Stimulated activated effector memory CD8-positive, alpha-beta T cell treated with anti-CD3 and anti-CD28 coated beads, Interleukin-12 subunit alpha, Interleukin-12 subunit beta, amount 100 ng/mL, for 72 hours (primary cell): ENCODE data around the gene TYW1.
"Not testable (repeated sequence)": the region's sequence is repeated elsewhere in the genome, so short reads cannot be mapped to it uniquely, and the experiment has no call there.

Experiments used
- ATAC-seq: fragments of 150-1000 bp; cut with Tn5 transposase; 2 replicates; pipeline ENCODE4 v1.10.0; 2021
- DNase-seq, 2 donors: peaks; one replicate each; pipeline ENCODE4 v3.0.0; 2021 to 2022; ENCODE audit warnings: low spot score in 2 of 2
- H3K27ac Mint-ChIP-seq: one replicate; pipeline ENCODE4 v1.8.0; 2022; ENCODE audit warnings: mild to moderate bottlenecking, mixed read lengths
- H3K36me3 Mint-ChIP-seq: one replicate; pipeline ENCODE4 v1.8.0; 2022; ENCODE audit warnings: mild to moderate bottlenecking, mixed read lengths
- H3K4me1 Mint-ChIP-seq: one replicate; pipeline ENCODE4 v1.8.0; 2022; ENCODE audit warnings: mixed read lengths
- H3K4me3 Mint-ChIP-seq: one replicate; pipeline ENCODE4 v1.8.0; 2022; ENCODE audit warnings: mild to moderate bottlenecking, mixed read lengths
- H3K9me3 Mint-ChIP-seq: one replicate; pipeline ENCODE4 v1.8.0; 2022; ENCODE audit warnings: mixed read lengths

TYW1 gene

GRCh38 chr7:67114483-67115246 is 118.0 kb downstream of the TYW1 start:
- DNase-seq, H3K4me1 Mint-ChIP-seq, H3K4me3 Mint-ChIP-seq, ATAC-seq, H3K9me3 Mint-ChIP-seq: not testable (repeated sequence)
- H3K27ac Mint-ChIP-seq = peak overlapping the region; percentile 71
- H3K36me3 Mint-ChIP-seq = peaks cover 35% of the 10 kb centered on the region

- H3K4me3 Mint-ChIP-seq, ATAC-seq, H3K4me1 Mint-ChIP-seq, DNase-seq, H3K27ac Mint-ChIP-seq, H3K9me3 Mint-ChIP-seq: not testable (repeated sequence)
- peaks cover 46% of the 10 kb centered on the region for H3K36me3 Mint-ChIP-seq
Measured at GRCh38 chr7:67120491-67120890, 123.9 kb downstream of the TYW1 start.

GRCh38 chr7:67128257-67128656 is 131.6 kb downstream of the TYW1 start:
- DNase-seq, ATAC-seq, H3K36me3 Mint-ChIP-seq, H3K9me3 Mint-ChIP-seq, H3K4me3 Mint-ChIP-seq: not testable (repeated sequence)
- H3K4me1 Mint-ChIP-seq = peaks cover 16% of the 10 kb centered on the region
- peak overlapping the region; percentile 88 for H3K27ac Mint-ChIP-seq

GRCh38 chr7:67130766-67131165 is 134.1 kb downstream of the TYW1 start:
- not testable (repeated sequence) for ATAC-seq, H3K9me3 Mint-ChIP-seq, DNase-seq, H3K36me3 Mint-ChIP-seq, H3K4me3 Mint-ChIP-seq, H3K27ac Mint-ChIP-seq
- H3K4me1 Mint-ChIP-seq = peaks cover 16% of the 10 kb centered on the region

- DNase-seq (peak in 1 of 2 donors; percentile 59), ATAC-seq (peak; percentile 100)
- not testable (repeated sequence) for H3K27ac Mint-ChIP-seq, H3K4me3 Mint-ChIP-seq, H3K36me3 Mint-ChIP-seq, H3K4me1 Mint-ChIP-seq, H3K9me3 Mint-ChIP-seq
Measured at GRCh38 chr7:67134912-67135311, 138.3 kb downstream of the TYW1 start.

GRCh38 chr7:67135617-67136486 is 139.2 kb downstream of the TYW1 start:
- H3K4me1 Mint-ChIP-seq, H3K36me3 Mint-ChIP-seq, H3K4me3 Mint-ChIP-seq, DNase-seq, H3K27ac Mint-ChIP-seq, ATAC-seq, H3K9me3 Mint-ChIP-seq: not testable (repeated sequence)

- H3K4me1 Mint-ChIP-seq, DNase-seq, H3K9me3 Mint-ChIP-seq, H3K4me3 Mint-ChIP-seq, ATAC-seq, H3K27ac Mint-ChIP-seq, H3K36me3 Mint-ChIP-seq: not testable (repeated sequence)
Measured at GRCh38 chr7:67137489-67137888, 140.9 kb downstream of the TYW1 start.

GRCh38 chr7:67139876-67140275 is 143.2 kb downstream of the TYW1 start:
- not testable (repeated sequence) for H3K4me3 Mint-ChIP-seq, H3K27ac Mint-ChIP-seq, H3K4me1 Mint-ChIP-seq, H3K9me3 Mint-ChIP-seq, DNase-seq, H3K36me3 Mint-ChIP-seq, ATAC-seq

GRCh38 chr7:67141001-67141400 is 144.4 kb downstream of the TYW1 start:
- H3K4me3 Mint-ChIP-seq, H3K4me1 Mint-ChIP-seq, ATAC-seq, H3K27ac Mint-ChIP-seq, H3K36me3 Mint-ChIP-seq, H3K9me3 Mint-ChIP-seq, DNase-seq: not testable (repeated sequence)

GRCh38 chr7:67143091-67143786 is 146.6 kb downstream of the TYW1 start:
- H3K4me3 Mint-ChIP-seq, ATAC-seq, H3K4me1 Mint-ChIP-seq, DNase-seq, H3K9me3 Mint-ChIP-seq, H3K27ac Mint-ChIP-seq, H3K36me3 Mint-ChIP-seq: not testable (repeated sequence)

GRCh38 chr7:67145581-67146193 is 149.1 kb downstream of the TYW1 start:
- not testable (repeated sequence) for H3K9me3 Mint-ChIP-seq, H3K4me1 Mint-ChIP-seq, H3K27ac Mint-ChIP-seq, H3K36me3 Mint-ChIP-seq, DNase-seq, ATAC-seq, H3K4me3 Mint-ChIP-seq

- not testable (repeated sequence) for DNase-seq, H3K9me3 Mint-ChIP-seq, H3K4me1 Mint-ChIP-seq, H3K36me3 Mint-ChIP-seq, H3K27ac Mint-ChIP-seq, ATAC-seq, H3K4me3 Mint-ChIP-seq
Measured at GRCh38 chr7:67149131-67149530, 152.5 kb downstream of the TYW1 start.

GRCh38 chr7:67154374-67154773 is 157.7 kb downstream of the TYW1 start:
- H3K9me3 Mint-ChIP-seq, H3K27ac Mint-ChIP-seq, H3K4me1 Mint-ChIP-seq, H3K4me3 Mint-ChIP-seq, DNase-seq, ATAC-seq, H3K36me3 Mint-ChIP-seq: not testable (repeated sequence)

- ATAC-seq, H3K36me3 Mint-ChIP-seq, H3K27ac Mint-ChIP-seq, H3K4me3 Mint-ChIP-seq, DNase-seq, H3K9me3 Mint-ChIP-seq, H3K4me1 Mint-ChIP-seq: not testable (repeated sequence)
Measured at GRCh38 chr7:67156064-67156463, 159.4 kb downstream of the TYW1 start.

GRCh38 chr7:67163285-67163684 is 166.7 kb downstream of the TYW1 start:
- not testable (repeated sequence) for H3K36me3 Mint-ChIP-seq, H3K9me3 Mint-ChIP-seq
- ATAC-seq (peak; percentile 95), DNase-seq (peak in 1 of 2 donors; percentile 66)
- H3K27ac Mint-ChIP-seq = peak overlapping the region; percentile 12
- H3K4me1 Mint-ChIP-seq = peaks cover 11% of the 10 kb centered on the region
- H3K4me3 Mint-ChIP-seq = peak overlapping the region; percentile 11
